NCI-H1694 treated with DMSO at 0.1 percent for 48 hours (cell line): ENCODE data around the gene TTLL9.
A peak's percentile ranks its signal among the peaks of the same experiment; 100 is the strongest.
"Not testable (repeated sequence)": the region's sequence is repeated elsewhere in the genome, so short reads cannot be mapped to it uniquely, and the experiment has no call there.

Experiments used
- DNase-seq: peaks from one replicate; lab custom pipeline; 2025; lab: John Stamatoyannopoulos, UW

Gene TTLL9

GRCh38 chr20:31917962-31918412, 47.6 kb downstream of the TTLL9 start:
- not testable (repeated sequence) for DNase-seq

DNA sequence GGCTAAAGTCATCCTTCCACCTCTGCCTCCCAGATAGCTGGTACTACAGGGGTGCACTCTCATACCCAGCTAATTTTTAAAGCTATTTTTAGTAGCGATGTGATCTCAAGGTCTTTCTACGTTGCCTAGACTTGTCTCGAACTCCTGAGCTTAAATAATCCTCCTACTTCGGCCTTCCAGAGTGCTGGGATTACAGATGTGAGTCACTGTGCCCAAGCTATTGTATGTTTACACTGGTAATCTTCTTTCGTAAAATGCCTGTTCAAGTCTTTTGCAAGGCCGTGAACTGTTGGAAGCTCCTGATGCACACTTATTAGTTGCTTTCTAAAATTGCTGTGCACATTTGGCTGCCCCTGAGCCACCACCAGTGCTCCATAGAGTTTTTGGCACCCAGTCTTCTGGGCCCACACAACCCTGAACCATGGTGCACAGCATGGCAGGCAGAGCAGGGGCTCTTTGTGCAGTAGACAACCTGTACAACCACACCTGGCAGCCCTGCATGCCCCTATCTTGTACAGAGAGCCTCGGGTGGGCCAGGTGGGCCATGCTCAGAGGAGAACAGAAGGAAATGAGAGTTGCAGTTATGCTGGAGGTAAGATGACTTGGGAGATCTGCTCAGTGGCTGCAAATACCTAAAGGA, 48.2 kb downstream of the TTLL9 start:
- DNase-seq, result no peak

DNA sequence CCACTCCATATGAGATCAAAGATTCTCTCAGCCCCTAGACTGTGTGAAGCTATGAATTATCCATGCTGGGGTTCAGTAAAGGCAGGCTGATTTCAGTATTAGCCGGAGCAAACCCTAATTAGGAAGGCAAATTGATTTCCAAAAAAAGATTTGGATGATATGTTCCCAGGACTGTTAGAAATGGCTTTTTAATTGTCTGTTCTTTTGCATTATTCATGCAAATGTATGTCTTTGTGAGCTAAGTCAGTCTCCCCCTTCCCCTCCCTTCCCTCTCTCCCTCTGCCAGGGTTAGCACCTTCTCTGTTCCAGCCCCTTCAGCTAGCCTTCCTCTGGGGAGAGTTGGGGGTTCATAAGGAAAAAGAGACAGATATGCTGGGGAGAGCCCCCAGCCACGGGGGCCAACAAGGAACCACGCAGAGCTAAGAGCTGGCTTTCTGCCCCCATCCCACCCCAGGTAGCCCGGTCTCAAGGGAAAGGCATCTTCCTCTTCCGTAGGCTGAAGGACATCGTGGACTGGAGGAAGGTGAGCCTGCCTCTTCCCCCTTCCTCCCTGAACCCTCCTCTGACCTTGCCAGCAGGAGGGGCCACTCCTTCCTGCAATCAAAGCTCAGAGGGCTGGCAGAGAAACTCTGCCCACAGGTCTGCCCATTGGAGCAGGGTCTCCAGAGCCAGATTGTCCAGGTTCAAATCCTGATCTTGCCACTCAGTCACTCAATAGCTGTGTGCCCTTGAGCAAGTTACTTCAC, 49.1 kb downstream of the TTLL9 start:
- no peak for DNase-seq

GRCh38 chr20:31920275-31920855, 49.9 kb downstream of the TTLL9 start:
- no peak for DNase-seq

DNA sequence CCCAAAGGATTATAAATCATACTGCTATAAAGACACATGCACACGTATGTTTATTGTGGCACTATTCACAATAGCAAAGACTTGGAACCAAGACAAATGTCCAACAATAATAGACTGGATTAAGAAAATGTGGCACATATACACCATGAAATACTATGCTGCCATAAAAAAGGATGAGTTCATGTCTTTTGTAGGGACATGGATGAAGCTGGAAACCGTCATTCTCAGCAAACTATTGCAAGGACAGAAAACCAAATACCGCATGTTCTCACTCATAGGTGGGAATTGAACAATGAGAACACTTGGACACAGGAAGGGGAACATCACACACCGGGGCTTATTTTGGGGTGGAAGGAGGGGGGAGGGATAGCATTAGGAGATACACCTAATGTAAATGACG, 51.0 kb downstream of the TTLL9 start:
- DNase-seq, result not testable (repeated sequence)

- DNase-seq, result no peak
Measured at GRCh38 chr20:31922181-31922580, 51.7 kb downstream of the TTLL9 start.

DNA sequence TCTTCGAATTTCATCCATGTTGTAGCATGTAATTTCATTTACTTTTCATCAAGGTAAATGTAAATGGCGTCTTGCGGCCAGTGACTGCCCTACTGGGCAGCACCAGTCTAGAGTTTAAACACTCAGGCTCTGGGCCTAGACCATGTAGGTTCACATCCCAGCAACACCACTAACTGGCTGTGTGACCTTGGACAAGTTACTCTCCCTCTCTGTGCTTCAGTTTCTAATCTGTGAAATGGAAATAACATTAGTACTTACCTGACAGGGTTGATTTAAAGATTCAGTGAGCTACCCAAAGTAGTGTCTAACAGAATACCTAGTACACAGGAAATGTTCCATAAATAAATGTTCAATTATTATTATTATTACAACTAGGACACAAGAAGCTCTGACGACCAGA, 52.2 kb downstream of the TTLL9 start:
- DNase-seq, result no peak

GRCh38 chr20:31923388-31924331, 53.2 kb downstream of the TTLL9 start:
- peak; percentile 14 for DNase-seq

- no peak for DNase-seq
Measured at GRCh38 chr20:31924561-31924960, 54.1 kb downstream of the TTLL9 start.

GRCh38 chr20:31925631-31926030, 55.2 kb downstream of the TTLL9 start:
- no peak for DNase-seq

- no peak for DNase-seq
Measured at GRCh38 chr20:31926493-31926892, 56.1 kb downstream of the TTLL9 start.

- DNase-seq, result no peak
Measured at GRCh38 chr20:31927627-31928159, 57.3 kb downstream of the TTLL9 start.

- not testable (repeated sequence) for DNase-seq
Measured at GRCh38 chr20:31929631-31930030, 59.2 kb downstream of the TTLL9 start.

GRCh38 chr20:31930779-31931178, 60.3 kb downstream of the TTLL9 start:
- DNase-seq, result no peak

- DNase-seq, result no peak
Measured at GRCh38 chr20:31933698-31934097, 63.3 kb downstream of the TTLL9 start.

GRCh38 chr20:31934491-31934890, 64.1 kb downstream of the TTLL9 start:
- no peak for DNase-seq

DNA sequence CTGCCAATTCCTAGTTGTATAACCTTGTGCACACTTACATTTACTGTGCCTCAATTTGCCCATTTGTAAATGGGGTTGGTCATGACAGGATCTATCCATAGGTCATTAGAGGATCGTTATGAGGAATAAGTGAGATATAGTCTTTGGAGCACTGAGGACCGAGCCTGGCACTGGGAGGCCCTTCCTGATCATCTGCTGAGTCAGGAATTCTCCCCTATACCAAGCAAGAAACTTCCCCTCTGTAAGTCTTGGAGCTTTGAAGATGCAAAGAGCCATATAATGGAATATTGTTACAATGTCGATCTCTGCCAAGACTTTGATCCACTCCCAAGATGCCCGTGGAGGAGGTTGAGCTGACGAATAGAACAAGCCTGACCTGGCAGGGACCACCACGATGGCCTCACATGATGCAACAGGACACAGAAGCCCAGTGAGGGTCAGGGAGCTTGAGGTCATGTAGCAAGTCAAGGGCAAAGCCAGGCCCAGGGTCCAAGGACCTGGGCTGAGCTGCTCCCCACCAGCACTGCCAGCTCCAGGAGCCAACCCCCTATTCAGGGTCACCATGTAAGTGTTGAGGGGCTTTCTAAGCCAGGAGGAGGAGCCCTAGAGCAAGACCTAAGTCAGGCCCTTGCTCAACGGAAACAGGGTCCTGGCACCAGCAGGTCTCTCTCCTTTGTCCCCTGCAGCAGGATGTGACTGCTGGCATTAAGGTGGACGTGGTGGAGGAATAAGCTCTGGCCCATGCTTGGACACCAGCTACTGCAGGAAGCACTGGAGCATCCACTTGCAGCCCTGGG, 64.7 kb downstream of the TTLL9 start:
- no peak for DNase-seq

GRCh38 chr20:31936420-31936819, 66.0 kb downstream of the TTLL9 start:
- no peak for DNase-seq

DNA sequence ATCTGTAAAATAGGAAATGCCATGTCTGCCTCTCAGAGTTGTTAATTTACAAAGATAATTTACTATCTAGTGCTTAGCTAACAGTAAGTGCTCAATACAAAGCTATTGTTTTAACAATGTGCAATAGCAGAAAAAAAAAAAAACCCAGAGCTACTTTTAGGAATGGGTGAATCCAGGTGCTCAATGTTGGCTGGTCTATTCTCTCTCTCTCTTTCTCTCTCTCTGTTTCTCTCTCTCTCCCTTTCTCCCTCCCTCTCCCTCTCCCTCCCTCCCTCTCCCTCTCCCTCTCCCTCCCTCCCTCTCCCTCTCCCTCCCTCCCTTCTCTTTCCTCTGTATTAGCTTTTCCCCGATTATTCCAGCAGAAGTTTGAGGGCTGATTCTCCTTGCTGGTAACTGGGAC, 67.4 kb downstream of the TTLL9 start:
- DNase-seq, result no peak

DNA sequence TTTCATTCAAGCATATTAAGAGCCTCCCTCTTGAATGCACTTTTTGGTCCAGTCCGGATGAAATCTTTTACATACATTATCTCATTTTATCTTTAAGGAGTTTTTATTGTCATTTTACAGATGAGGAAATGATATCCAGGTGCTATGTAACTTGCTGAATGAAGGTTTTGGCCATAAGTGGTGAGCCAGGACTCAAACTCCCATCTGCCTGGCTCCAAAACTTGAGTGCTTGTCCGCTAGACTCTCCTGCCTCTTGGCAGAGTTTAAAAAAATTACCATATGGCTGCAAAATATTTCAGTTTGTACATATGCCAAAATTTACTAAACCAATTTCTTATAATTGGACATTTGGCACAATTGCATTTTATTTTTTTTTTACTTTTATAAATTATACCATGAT, 69.2 kb downstream of the TTLL9 start:
- peak; percentile 36 for DNase-seq

- no peak for DNase-seq
Measured at GRCh38 chr20:31943052-31943471, 72.6 kb downstream of the TTLL9 start.
